ENCODE measurements around the gene GALNT14.

- TF ChIP-seq CTCF (conservative IDR thresholded peaks at IDR 0.05 in 1 of 2, IDR thresholded peaks at IDR 0.05 in 1 of 2; ENCODE audit: extremely low read depth in 1 of 2, insufficient read depth in 1 of 2, low read depth in 1 of 2, low read length in 2 of 2) = no peak
- TF ChIP-seq EZH2 (IDR thresholded peaks at IDR 0.05; ENCODE audit: borderline replicate concordance, low read length) = no peak
Measured at GRCh38 chr2:31066551-31066950, 71.7 kb downstream of the GALNT14 start.
